ENCODE results near the gene TPX2.

The TPX2 gene, protein sequence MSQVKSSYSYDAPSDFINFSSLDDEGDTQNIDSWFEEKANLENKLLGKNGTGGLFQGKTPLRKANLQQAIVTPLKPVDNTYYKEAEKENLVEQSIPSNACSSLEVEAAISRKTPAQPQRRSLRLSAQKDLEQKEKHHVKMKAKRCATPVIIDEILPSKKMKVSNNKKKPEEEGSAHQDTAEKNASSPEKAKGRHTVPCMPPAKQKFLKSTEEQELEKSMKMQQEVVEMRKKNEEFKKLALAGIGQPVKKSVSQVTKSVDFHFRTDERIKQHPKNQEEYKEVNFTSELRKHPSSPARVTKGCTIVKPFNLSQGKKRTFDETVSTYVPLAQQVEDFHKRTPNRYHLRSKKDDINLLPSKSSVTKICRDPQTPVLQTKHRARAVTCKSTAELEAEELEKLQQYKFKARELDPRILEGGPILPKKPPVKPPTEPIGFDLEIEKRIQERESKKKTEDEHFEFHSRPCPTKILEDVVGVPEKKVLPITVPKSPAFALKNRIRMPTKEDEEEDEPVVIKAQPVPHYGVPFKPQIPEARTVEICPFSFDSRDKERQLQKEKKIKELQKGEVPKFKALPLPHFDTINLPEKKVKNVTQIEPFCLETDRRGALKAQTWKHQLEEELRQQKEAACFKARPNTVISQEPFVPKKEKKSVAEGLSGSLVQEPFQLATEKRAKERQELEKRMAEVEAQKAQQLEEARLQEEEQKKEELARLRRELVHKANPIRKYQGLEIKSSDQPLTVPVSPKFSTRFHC

DNA sequence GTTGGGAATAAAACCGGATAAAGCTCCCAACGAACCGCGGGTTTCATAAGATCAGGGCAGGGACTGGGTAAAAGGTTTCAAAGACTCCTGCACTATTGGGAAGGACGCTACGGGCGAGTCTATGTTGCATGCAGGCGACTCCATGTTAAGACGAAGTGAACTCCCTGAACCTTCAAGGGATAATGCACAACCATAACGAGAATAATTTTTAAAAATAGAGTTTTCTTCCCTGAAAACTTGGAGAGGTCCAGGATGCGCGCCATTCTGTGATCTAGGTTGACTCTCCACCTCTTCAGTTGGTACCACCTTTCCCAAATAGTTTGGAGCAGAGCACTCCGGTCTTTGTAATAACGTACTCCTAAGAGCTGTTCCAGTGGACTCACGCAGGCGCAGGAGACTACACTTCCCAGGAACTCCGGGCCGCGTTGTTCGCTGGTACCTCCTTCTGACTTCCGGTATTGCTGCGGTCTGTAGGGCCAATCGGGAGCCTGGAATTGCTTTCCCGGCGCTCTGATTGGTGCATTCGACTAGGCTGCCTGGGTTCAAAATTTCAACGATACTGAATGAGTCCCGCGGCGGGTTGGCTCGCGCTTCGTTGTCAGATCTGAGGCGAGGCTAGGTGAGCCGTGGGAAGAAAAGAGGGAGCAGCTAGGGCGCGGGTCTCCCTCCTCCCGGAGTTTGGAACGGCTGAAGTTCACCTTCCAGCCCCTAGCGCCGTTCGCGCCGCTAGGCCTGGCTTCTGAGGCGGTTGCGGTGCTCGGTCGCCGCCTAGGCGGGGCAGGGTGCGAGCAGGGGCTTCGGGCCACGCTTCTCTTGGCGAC lies at the start of gene TPX2:
TSS of gene TPX2 (plus strand) at position 562 of the 821 bp plus-strand sequence. CDS start 18,187 bp downstream, outside the sequence.
- peaks cover 11% of the 10 kb centered on the region for H3K36me3 Mint-ChIP-seq (ENCODE audit: low read depth)
- H3K4me1 Mint-ChIP-seq (ENCODE audit: low read depth) = peaks cover 5% of the 10 kb centered on the region
- no peak within 1 kb of the TSS for H3K4me3 Mint-ChIP-seq
- DNase-seq (ENCODE audit: low spot score) = peak; percentile 88
- H3K9me3 Mint-ChIP-seq = no peaks in the 10 kb centered on the region
- no peak within 1 kb of the TSS for H3K27ac Mint-ChIP-seq
- H3K27me3 Mint-ChIP-seq (ENCODE audit: low read depth) = no peaks in the 10 kb centered on the region

DNA sequence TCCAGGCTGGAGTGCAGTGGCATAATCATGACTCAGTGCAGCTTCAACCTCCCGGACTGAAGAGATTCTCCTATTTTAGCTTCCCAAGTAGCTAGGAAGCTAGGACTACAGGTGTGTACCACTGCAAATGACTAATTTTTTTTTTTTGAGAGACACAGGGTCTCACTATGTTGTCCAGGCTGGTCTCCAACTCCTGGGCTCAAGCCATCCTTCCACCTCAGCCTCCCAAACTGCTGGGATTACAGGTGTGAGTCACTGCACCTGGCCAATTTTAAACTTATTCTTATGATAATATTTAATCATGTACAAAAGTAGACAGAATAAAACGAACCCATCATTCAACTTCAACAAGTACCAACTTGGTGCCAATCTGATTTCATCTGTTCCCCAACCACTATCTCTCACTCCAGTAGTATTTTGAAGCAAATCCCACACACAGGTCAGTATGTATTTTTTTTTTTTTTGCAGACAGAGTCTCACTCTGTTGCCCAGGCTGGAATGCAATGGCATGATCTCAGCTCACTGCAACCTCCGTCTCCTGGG lies 48.9 kb upstream of the TPX2 start:
- no peak for DNase-seq (ENCODE audit: low spot score)
- Mint-ChIP-seq H3K27me3 (ENCODE audit: low read depth) (no peaks in the 10 kb centered on the region), H3K4me1 (ENCODE audit: low read depth) (peaks cover 64% of the 10 kb centered on the region), H3K36me3 (ENCODE audit: low read depth) (peaks cover 53% of the 10 kb centered on the region), H3K4me3 (peak overlapping the region; percentile 28), H3K27ac (peak overlapping the region; percentile 73), H3K9me3 (no peaks in the 10 kb centered on the region)

DNA sequence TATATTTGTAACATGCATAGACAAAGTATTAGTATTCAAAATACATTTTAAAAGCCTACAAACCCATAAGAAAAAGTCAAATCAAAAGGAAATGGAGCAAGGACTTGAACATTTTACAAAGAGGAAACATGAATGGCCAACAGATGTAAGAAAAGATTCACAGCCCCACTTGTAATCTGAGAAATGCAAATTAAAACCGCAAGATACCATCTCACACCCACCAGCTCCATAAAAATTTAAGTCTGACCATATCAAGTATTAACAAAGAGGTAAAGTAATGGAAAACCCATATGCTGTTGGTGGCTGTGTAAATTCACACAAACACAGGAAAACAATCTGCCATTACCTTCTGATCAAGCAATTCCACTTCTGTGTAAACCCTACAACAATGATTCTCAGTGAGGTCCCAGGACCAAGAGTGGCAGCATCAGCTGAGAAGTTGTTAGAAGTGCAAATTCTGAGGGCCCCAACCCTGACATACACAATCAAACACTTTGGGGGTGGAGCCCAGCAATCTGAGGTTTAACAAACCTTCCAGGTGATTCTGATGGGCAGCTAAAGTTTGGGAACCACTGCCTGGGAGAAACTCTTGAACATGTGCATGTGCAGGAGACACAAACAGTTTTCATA lies 47.3 kb upstream of the TPX2 start:
- Mint-ChIP-seq H3K27me3 (ENCODE audit: low read depth) (no peaks in the 10 kb centered on the region), H3K27ac (peak overlapping the region; percentile 71)

DNA sequence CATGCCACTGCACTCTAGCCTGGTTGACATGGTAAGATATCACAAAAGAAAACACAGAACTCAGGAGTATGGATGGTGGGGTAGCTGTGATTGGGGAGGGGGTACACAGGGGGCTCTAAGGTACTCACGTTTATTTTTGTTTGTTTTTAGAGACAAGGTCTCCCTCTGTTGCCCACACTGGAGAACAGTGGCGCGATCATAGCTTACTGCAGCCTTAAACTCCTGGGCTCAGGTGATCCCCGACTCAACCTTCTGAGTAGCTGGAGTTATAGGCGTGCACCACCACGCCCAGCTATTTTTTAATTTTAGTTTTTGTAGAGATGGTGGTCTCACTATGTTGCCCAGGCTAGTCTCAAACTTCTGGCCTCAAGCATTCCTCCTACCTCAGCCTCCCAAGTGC lies 45.7 kb upstream of the TPX2 start:
- Mint-ChIP-seq H3K4me1 (ENCODE audit: low read depth) (peaks cover 51% of the 10 kb centered on the region), H3K9me3 (no peaks in the 10 kb centered on the region), H3K36me3 (ENCODE audit: low read depth) (peaks cover 37% of the 10 kb centered on the region), H3K27me3 (ENCODE audit: low read depth) (no peaks in the 10 kb centered on the region), H3K4me3 (no peak overlapping the region), H3K27ac (peak overlapping the region; percentile 41)
- DNase-seq (ENCODE audit: low spot score) = no peak

More for the DNA sequence above, 47.3 kb upstream of the TPX2 start:
- H3K4me1 Mint-ChIP-seq (ENCODE audit: low read depth) = peaks cover 57% of the 10 kb centered on the region
- H3K4me3 Mint-ChIP-seq = peak overlapping the region; percentile 2
- H3K36me3 Mint-ChIP-seq (ENCODE audit: low read depth) = peaks cover 43% of the 10 kb centered on the region
- no peak for DNase-seq (ENCODE audit: low spot score)
- no peaks in the 10 kb centered on the region for H3K9me3 Mint-ChIP-seq

DNA sequence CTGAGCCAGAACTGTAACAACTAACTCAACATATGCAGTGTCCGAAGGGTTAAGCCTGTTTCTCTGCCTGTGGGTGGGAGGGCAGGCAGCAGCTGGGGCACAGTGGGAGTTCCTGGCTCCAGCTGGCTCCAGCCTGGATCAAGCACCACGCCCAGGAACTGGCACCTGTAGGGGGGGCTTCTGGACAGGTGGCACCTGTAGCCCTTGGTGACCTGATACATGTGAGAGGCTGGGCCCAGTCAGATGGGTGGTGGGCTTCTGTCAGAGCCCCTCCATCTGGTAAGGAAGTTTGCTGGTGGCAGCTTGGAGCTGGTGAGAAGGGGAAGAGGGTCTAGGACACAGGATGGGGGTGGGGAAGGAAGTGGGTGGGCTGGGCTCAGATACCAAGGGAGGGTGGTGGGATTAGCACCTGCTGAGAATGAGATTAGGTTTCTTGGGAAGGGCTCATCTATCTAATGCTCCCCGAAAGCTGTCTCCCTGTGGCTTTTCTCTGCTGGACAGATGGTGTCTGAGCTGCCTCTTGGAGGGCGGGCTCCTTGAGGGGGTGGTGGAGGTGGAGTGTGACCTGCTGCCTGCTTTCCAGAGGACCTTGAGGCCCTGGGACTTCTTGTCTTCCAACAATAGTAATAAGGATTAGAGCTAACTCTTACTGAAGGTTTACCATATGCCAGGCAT lies 45.0 kb upstream of the TPX2 start:
- Mint-ChIP-seq H3K9me3 (no peaks in the 10 kb centered on the region), H3K36me3 (ENCODE audit: low read depth) (peaks cover 33% of the 10 kb centered on the region), H3K27me3 (ENCODE audit: low read depth) (no peaks in the 10 kb centered on the region), H3K27ac (peak overlapping the region; percentile 81), H3K4me3 (no peak overlapping the region), H3K4me1 (ENCODE audit: low read depth) (peaks cover 52% of the 10 kb centered on the region)
- DNase-seq (ENCODE audit: low spot score) = no peak

DNA sequence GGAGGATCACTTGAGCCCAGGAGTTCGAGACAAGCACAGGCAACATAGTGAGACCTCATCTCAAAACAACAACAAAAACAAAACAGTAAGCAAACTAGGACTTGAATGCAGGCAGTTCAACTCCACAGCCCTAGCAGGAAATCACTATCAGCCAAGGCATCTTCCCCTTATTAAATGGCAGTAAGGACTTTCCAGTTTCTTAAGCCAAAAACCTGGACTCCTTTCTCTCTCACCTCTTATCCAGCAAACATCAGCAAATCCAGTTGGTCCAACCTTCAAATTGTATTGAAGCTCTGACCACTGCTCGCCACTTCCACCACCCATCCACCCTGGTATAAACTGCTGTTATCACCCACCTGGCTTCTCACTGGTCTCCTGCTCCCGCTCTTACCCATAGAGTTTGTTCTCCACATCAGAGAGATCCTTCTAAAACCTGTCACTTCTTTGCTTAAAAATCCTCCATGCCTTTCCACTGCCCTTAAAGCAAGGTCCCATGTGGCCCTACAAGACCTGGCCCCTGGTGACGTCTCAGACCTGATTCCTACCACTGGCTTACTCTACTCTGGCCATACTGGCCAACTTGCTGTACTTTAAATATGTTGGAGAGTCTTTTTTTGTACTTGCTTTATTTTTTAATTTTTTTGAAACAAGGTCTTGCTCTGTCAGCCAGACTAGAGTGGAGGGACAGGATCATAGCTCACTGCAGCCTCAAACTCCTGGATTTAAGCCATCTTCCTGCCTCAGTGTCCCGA lies 44.1 kb upstream of the TPX2 start:
- no peaks in the 10 kb centered on the region for H3K9me3 Mint-ChIP-seq
- DNase-seq (ENCODE audit: low spot score) = no peak
- H3K36me3 Mint-ChIP-seq (ENCODE audit: low read depth) = peaks cover 34% of the 10 kb centered on the region
- H3K27me3 Mint-ChIP-seq (ENCODE audit: low read depth) = no peaks in the 10 kb centered on the region
- no peak overlapping the region for H3K4me3 Mint-ChIP-seq
- peaks cover 57% of the 10 kb centered on the region for H3K4me1 Mint-ChIP-seq (ENCODE audit: low read depth)
- H3K27ac Mint-ChIP-seq = peak overlapping the region; percentile 81

DNA sequence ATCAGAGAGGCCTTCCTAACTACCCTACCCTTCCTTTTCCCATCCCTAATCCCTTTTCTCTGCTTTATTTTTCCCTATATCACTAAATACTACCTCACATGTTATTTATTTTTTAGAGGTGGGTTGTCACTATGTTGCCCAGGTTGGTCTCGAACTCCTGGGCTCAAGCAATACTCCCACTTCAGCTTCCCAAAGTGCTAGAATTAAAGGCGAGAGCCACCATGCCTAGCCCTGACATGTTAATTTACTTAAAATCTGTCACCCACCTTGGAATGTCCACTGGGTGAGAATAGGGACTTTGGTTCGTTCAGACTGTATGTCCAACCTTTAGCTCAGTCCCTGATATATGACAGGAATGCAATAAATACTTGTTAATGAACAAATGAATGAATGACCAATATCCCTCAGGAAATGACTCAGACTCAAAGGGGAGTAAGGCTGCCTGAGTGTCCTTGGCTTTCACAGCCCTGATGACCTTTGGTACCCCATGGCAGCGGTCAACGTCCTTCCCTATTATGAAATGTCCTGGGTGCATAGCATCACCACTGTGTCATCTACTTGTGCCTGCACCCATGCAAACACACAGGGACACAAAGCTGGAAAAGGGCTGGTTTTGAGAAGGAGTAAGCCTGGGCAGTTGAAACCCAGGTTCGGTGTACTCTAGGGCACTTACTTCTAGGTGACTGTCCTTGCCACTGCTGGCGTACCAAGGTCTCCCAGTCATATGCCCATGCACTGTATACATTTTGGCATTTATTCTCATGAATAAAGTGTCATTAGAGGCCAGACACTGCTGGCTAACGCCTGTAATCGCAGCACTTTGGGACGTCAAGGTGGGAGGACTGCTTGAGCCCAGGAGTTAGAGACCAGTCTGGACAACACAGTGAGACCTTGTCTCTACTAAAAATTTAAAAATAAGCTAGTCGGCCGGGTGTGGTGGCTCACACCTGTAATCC lies 43.0 kb upstream of the TPX2 start:
- peak overlapping the region; percentile 81 for H3K27ac Mint-ChIP-seq
- DNase-seq (ENCODE audit: low spot score) = no peak

DNA sequence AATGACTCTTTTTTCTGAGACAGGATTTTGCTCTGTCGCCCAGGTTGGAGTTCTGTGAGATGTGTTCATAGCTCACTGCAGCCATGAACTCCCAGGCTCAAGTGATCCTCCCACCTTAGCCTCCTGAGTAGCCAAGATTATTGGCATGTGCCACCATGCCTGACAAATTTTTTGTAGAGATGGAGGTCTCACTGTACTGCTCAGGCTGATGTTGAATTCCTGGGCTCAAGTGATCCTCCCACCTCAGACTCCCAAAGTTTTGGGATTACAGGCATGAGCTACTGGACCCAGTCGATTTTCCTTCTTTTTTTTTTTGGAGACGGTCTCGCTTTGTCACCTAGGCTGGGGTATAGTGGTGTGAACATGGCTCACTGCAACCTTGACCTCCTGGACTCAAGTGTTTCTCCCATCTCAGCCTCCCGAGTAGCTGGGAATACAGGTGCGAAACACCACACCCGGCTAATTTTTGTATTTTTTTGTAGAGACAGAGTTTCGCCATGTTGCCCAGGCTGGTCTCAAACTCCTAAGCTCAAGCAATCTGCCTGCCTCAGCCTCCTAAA lies 40.8 kb upstream of the TPX2 start:
- Mint-ChIP-seq H3K9me3 (no peaks in the 10 kb centered on the region), H3K27ac (peak overlapping the region; percentile 39), H3K27me3 (ENCODE audit: low read depth) (no peaks in the 10 kb centered on the region), H3K4me3 (no peak overlapping the region), H3K36me3 (ENCODE audit: low read depth) (peaks cover 33% of the 10 kb centered on the region), H3K4me1 (ENCODE audit: low read depth) (peaks cover 56% of the 10 kb centered on the region)
- no peak for DNase-seq (ENCODE audit: low spot score)

More for the DNA sequence above, 43.0 kb upstream of the TPX2 start:
- H3K27me3 Mint-ChIP-seq (ENCODE audit: low read depth) = no peaks in the 10 kb centered on the region
- no peak overlapping the region for H3K4me3 Mint-ChIP-seq
- peaks cover 63% of the 10 kb centered on the region for H3K4me1 Mint-ChIP-seq (ENCODE audit: low read depth)
- peaks cover 35% of the 10 kb centered on the region for H3K36me3 Mint-ChIP-seq (ENCODE audit: low read depth)
- no peaks in the 10 kb centered on the region for H3K9me3 Mint-ChIP-seq

DNA sequence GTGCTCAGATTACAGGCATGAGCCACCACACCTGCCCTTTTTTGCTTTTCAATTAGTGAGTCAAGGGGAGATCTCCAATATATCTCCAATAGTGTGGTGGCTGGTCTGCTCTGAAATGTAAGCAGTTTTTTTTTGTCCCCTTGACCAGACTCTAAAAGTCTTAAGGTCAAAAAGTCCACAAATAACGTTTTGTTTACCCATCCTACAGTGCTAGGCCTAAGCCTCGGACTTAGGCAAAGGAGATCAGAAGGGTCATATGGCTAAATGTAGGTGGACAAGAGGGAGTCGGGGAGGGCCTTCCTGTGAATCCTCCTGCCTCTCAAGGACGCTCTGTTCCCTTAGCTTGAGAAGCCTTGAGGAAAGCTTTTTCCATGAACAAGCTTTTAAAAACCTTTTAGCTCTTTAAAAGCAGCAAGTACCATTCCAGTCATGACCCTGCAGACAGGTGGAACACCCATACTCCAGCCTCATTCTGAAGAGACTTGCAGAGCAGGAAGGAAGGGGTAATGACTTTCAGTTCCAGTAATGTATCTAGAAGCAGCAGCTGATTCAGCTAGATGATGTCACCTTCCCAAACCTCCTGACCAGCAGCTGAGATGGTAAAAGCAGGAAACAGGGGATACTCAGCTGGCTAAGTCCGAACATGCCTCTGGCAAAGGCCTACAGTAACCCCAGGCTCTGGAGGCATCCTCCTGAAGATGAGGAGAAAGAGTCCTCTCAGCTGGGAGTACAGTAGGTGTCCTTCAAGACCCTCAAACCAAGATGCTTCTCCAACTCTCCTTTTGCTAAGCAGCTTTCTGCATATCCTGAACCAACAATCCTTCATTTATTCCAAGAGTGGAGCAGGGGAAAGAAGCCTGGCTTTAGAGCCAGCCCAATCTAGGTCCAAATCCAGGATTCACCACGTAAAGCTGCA lies 40.0 kb upstream of the TPX2 start:
- peaks cover 54% of the 10 kb centered on the region for H3K4me1 Mint-ChIP-seq (ENCODE audit: low read depth)
- peak overlapping the region; percentile 69 for H3K4me3 Mint-ChIP-seq
- no peaks in the 10 kb centered on the region for H3K27me3 Mint-ChIP-seq (ENCODE audit: low read depth)
- DNase-seq (ENCODE audit: low spot score) = peak; percentile 33
- peaks cover 33% of the 10 kb centered on the region for H3K36me3 Mint-ChIP-seq (ENCODE audit: low read depth)
- H3K27ac Mint-ChIP-seq = peak overlapping the region; percentile 83
- no peaks in the 10 kb centered on the region for H3K9me3 Mint-ChIP-seq

DNA sequence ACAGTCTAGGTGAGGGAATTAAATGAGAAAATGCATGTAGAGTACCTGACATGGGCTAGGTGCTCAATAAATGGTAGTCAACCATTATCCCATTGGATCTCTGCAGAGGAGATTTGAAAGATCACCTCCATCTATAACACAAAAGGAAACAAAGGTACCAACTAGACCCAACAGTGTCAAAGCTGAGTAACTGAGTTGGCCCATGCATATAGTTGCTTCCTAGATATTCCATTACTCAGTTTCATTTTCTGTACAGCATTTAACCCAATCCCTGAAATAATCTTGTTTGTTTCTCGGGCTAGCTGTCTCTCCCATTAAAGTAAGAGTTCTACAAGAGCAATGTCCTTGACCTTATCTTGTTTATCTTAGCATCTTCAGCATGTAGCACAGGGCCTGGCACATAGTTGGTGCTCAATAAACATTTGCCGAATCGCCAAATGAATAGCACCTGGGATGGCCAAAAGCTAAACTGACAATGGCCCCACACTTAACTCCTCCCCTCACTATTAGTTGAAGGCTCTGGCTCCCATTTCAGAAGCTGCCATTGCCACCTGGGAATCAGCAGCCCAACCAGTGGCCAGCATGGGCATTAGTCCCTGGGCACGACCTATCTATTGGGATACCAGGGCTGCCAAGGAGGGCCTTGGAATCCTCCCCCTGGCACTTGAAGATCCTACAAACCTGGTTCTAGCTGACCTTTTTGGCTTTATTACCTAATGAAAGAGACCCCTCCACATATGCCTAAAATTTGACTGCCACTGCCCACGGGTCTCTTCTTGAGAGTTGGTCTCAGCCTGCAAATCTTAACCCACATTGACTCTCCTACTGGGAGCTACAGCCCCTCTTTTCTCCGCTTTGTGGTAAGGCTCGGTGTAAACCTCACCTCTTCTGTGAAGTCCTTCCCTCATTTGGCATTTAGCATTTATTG lies 39.0 kb upstream of the TPX2 start:
- Mint-ChIP-seq H3K36me3 (ENCODE audit: low read depth) (peaks cover 38% of the 10 kb centered on the region), H3K9me3 (no peaks in the 10 kb centered on the region), H3K4me1 (ENCODE audit: low read depth) (peaks cover 48% of the 10 kb centered on the region), H3K27ac (peak overlapping the region; percentile 70), H3K27me3 (ENCODE audit: low read depth) (no peaks in the 10 kb centered on the region), H3K4me3 (peak overlapping the region; percentile 15)
- DNase-seq (ENCODE audit: low spot score) = no peak

Measured in T-helper 2 cell treated with Interferon-gamma antibody and Interleukin-4, amounts not matched to agents 5 μg/mL and 100 μg/mL, for 36 hours (primary cell).